NCI-H524 (cell line): ENCODE measurements around the gene F2.
"Not testable (repeated sequence)": the region's sequence is repeated elsewhere in the genome, so short reads cannot be mapped to it uniquely, and the experiment has no call there.

Source experiments
- DNase-seq, 2 experiments: peaks; one replicate each; lab custom pipeline; 2025; lab: John Stamatoyannopoulos, UW

F2 gene

GRCh38 chr11:46719048-46719542 is at the start of gene F2:
TSS of gene F2 (plus strand) at chr11:46719213. CDS start at chr11:46719236, 23 bp downstream.
- DNase-seq = no peak

GRCh38 chr11:46669711-46670139 is 49.3 kb upstream of the F2 start:
- peak in 1 of 2 experiments; percentile 30 for DNase-seq

GRCh38 chr11:46670521-46670920 is 48.5 kb upstream of the F2 start:
- not testable (repeated sequence) for DNase-seq

GRCh38 chr11:46671958-46672315 is 47.1 kb upstream of the F2 start:
- DNase-seq = no peak

GRCh38 chr11:46672381-46672839 is 46.6 kb upstream of the F2 start:
- DNase-seq = peak in 1 of 2 experiments; percentile 57

GRCh38 chr11:46673713-46674462 is 45.1 kb upstream of the F2 start:
- no peak for DNase-seq

- no peak for DNase-seq
Observed at GRCh38 chr11:46674463-46675287, 44.3 kb upstream of the F2 start.

- no peak for DNase-seq
Observed at GRCh38 chr11:46675288-46675851, 43.6 kb upstream of the F2 start.

GRCh38 chr11:46675949-46676348 is 43.1 kb upstream of the F2 start:
- DNase-seq = no peak

- no peak for DNase-seq
Observed at GRCh38 chr11:46676436-46677158, 42.4 kb upstream of the F2 start.

GRCh38 chr11:46677169-46677568 is 41.8 kb upstream of the F2 start:
- DNase-seq = no peak

GRCh38 chr11:46677991-46678740 is 40.8 kb upstream of the F2 start:
- DNase-seq = no peak

- DNase-seq = no peak
Observed at GRCh38 chr11:46678741-46679130, 40.3 kb upstream of the F2 start.

- DNase-seq = no peak
Observed at GRCh38 chr11:46679241-46680163, 39.5 kb upstream of the F2 start.

- no peak for DNase-seq
Observed at GRCh38 chr11:46680164-46680760, 38.8 kb upstream of the F2 start.

GRCh38 chr11:46680815-46681214 is 38.2 kb upstream of the F2 start:
- DNase-seq = no peak

- no peak for DNase-seq
Observed at GRCh38 chr11:46681814-46682213, 37.2 kb upstream of the F2 start.

- DNase-seq = no peak
Observed at GRCh38 chr11:46682773-46683752, 36.0 kb upstream of the F2 start.
